ENCODE data around the gene ZBTB40.

- TF ChIP-seq POLR2A (IDR thresholded peaks at IDR 0.05): no peak
- TF ChIP-seq, protein P1, sequence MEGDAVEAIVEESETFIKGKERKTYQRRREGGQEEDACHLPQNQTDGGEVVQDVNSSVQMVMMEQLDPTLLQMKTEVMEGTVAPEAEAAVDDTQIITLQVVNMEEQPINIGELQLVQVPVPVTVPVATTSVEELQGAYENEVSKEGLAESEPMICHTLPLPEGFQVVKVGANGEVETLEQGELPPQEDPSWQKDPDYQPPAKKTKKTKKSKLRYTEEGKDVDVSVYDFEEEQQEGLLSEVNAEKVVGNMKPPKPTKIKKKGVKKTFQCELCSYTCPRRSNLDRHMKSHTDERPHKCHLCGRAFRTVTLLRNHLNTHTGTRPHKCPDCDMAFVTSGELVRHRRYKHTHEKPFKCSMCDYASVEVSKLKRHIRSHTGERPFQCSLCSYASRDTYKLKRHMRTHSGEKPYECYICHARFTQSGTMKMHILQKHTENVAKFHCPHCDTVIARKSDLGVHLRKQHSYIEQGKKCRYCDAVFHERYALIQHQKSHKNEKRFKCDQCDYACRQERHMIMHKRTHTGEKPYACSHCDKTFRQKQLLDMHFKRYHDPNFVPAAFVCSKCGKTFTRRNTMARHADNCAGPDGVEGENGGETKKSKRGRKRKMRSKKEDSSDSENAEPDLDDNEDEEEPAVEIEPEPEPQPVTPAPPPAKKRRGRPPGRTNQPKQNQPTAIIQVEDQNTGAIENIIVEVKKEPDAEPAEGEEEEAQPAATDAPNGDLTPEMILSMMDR (IDR thresholded peaks at IDR 0.05): no peak
- TF ChIP-seq EP300 (IDR thresholded peaks at IDR 0.05): no peak
These were observed 112.3 kb downstream of the ZBTB40 start for GRCh38 chr1:22563671-22564602.

Data from ovary (tissue), 3 donors.